HG02571 (cell line): ENCODE data around the gene ASIC1.
"Not testable (repeated sequence)": the region's sequence is repeated elsewhere in the genome, so short reads cannot be mapped to it uniquely, and the experiment has no call there.

ENCODE experiments used
- ATAC-seq: cut with Tn5 transposase; IDR thresholded peaks from one replicate; pipeline ENCODE4 v1.9.1; 2021; ENCODE audit warnings: mild to moderate bottlenecking, moderate library complexity; ENCODE audit not compliant: unreplicated experiment

Gene ASIC1

GRCh38 chr12:50082644-50083043, 25.2 kb downstream of the ASIC1 start:
- no peak for ATAC-seq

GRCh38 chr12:50083301-50083700, 25.9 kb downstream of the ASIC1 start:
- no peak for ATAC-seq

GRCh38 chr12:50084409-50084774, 27.0 kb downstream of the ASIC1 start:
- ATAC-seq = not testable (repeated sequence)

GRCh38 chr12:50084775-50085614, 27.6 kb downstream of the ASIC1 start, which contains the start of gene SMARCD1:
Gene SMARCD1, plus strand, starts transcription at chr12:50085342. Its CDS starts 28 bp downstream, at chr12:50085370.
- ATAC-seq = peak; percentile 76

GRCh38 chr12:50085615-50086072, 28.2 kb downstream of the ASIC1 start:
- ATAC-seq = no peak

GRCh38 chr12:50086148-50086547, 28.8 kb downstream of the ASIC1 start:
- ATAC-seq = no peak

- no peak for ATAC-seq
These were observed 29.8 kb downstream of the ASIC1 start for GRCh38 chr12:50087151-50087550.

GRCh38 chr12:50087995-50088394, 30.6 kb downstream of the ASIC1 start:
- no peak for ATAC-seq

- no peak for ATAC-seq
These were observed 31.4 kb downstream of the ASIC1 start for GRCh38 chr12:50088577-50089335.

- ATAC-seq = no peak
These were observed 32.3 kb downstream of the ASIC1 start for GRCh38 chr12:50089730-50090129.

GRCh38 chr12:50090391-50090790, 33.0 kb downstream of the ASIC1 start:
- ATAC-seq = no peak

- no peak for ATAC-seq
These were observed 40.6 kb downstream of the ASIC1 start for GRCh38 chr12:50097952-50098351.

GRCh38 chr12:50099302-50100008, 42.1 kb downstream of the ASIC1 start:
- ATAC-seq = no peak

GRCh38 chr12:50100561-50100960, 43.2 kb downstream of the ASIC1 start:
- no peak for ATAC-seq

- no peak for ATAC-seq
These were observed 44.3 kb downstream of the ASIC1 start for GRCh38 chr12:50101663-50102062.

GRCh38 chr12:50102131-50102531, 44.7 kb downstream of the ASIC1 start:
- ATAC-seq = no peak

- no peak for ATAC-seq
These were observed 45.4 kb downstream of the ASIC1 start for GRCh38 chr12:50102646-50103309.

- no peak for ATAC-seq
These were observed 46.0 kb downstream of the ASIC1 start for GRCh38 chr12:50103351-50103750.

- ATAC-seq = no peak
These were observed 46.4 kb downstream of the ASIC1 start, which contains the start of gene GPD1 for GRCh38 chr12:50103767-50104321. Gene GPD1, plus strand, starts transcription at chr12:50104008. Its CDS starts 43 bp downstream, at chr12:50104051.
